Activated T-helper 2 cell treated with anti-CD3 and anti-CD28 coated beads, Interferon-gamma antibody, Interleukin-2, Interleukin-4, amounts not matched to agents 10 μg/mL and 5 μg/mL and 100 μg/mL, durations not matched to agents 14 hours and 24 hours and 36 hours (primary cell): Measurements from ENCODE around the gene RNLS. TPM values are rescaled to one million over a fixed set of nuclear protein-coding genes. Genes with fewer than 3 reads are reported as not detected.

Experiments
- DNase-seq: peaks from one replicate; pipeline ENCODE4 v3.0.0; 2021; ENCODE audit warnings: low spot score
- H3K27ac Mint-ChIP-seq: one replicate; pipeline ENCODE4 v1.8.0; 2021; ENCODE audit warnings: mixed read lengths
- H3K27me3 Mint-ChIP-seq: one replicate; pipeline ENCODE4 v1.8.0; 2021; ENCODE audit warnings: low read depth, mixed read lengths
- H3K36me3 Mint-ChIP-seq: one replicate; pipeline ENCODE4 v1.8.0; 2021; ENCODE audit warnings: low read depth, mixed read lengths
- H3K4me1 Mint-ChIP-seq: one replicate; pipeline ENCODE4 v1.8.0; 2021; ENCODE audit warnings: low read depth, mixed read lengths
- H3K4me3 Mint-ChIP-seq: one replicate; pipeline ENCODE4 v1.8.0; 2021; ENCODE audit warnings: low read depth, mild to moderate bottlenecking, moderate library complexity, mixed read lengths
- H3K9me3 Mint-ChIP-seq: one replicate; pipeline ENCODE4 v1.8.0; 2021; ENCODE audit warnings: mixed read lengths
- intact Hi-C: fragments of 100-400 bp; cut with micrococcal nuclease; formaldehyde crosslinking; loops from one replicate; pipeline ENCODE4 v1.15.1; 2023
- total RNA-seq: library from RNA; stranded (reverse); gene quantifications from 2 replicates; pipeline ENCODE4 v1.2.3, GENCODE V29; 2022

The RNLS gene
- total RNA-seq, 1 donor from 2014 or later: 1.6 TPM

GRCh38 chr10:88246675-88247074, 336.4 kb downstream of the RNLS start:
- Mint-ChIP-seq H3K27me3 (peaks cover 23% of the 10 kb centered on the region), H3K4me3 (no peak overlapping the region), H3K27ac (no peak overlapping the region), H3K4me1 (peaks cover 22% of the 10 kb centered on the region), H3K9me3 (no peaks in the 10 kb centered on the region), H3K36me3 (no peaks in the 10 kb centered on the region)
- intact Hi-C loops: no loop called here
- no peak for DNase-seq

- Mint-ChIP-seq H3K36me3 (no peaks in the 10 kb centered on the region), H3K9me3 (no peaks in the 10 kb centered on the region), H3K27me3 (peaks cover 26% of the 10 kb centered on the region), H3K4me3 (no peak overlapping the region), H3K27ac (no peak overlapping the region), H3K4me1 (peaks cover 23% of the 10 kb centered on the region)
- no peak for DNase-seq
- intact Hi-C loops: no loop called here
Observed at GRCh38 chr10:88245974-88246511, 337.1 kb downstream of the RNLS start.

GRCh38 chr10:88244781-88245625, 338.1 kb downstream of the RNLS start:
- Mint-ChIP-seq H3K4me3 (no peak overlapping the region), H3K9me3 (no peaks in the 10 kb centered on the region), H3K36me3 (no peaks in the 10 kb centered on the region), H3K4me1 (peaks cover 20% of the 10 kb centered on the region), H3K27ac (no peak overlapping the region), H3K27me3 (peaks cover 30% of the 10 kb centered on the region)
- no peak for DNase-seq
- intact Hi-C loops: no loop called here

- no peaks in the 10 kb centered on the region for H3K36me3 Mint-ChIP-seq
- intact Hi-C loops: no loop called here
- peaks cover 33% of the 10 kb centered on the region for H3K27me3 Mint-ChIP-seq
- H3K4me3 Mint-ChIP-seq: no peak overlapping the region
- peaks cover 20% of the 10 kb centered on the region for H3K4me1 Mint-ChIP-seq
- DNase-seq: no peak
- H3K9me3 Mint-ChIP-seq: no peaks in the 10 kb centered on the region
- no peak overlapping the region for H3K27ac Mint-ChIP-seq
Observed at GRCh38 chr10:88243836-88244730, 339.0 kb downstream of the RNLS start.

GRCh38 chr10:88243202-88243744, 339.8 kb downstream of the RNLS start:
- Mint-ChIP-seq H3K27me3 (peaks cover 35% of the 10 kb centered on the region), H3K36me3 (no peaks in the 10 kb centered on the region), H3K9me3 (no peaks in the 10 kb centered on the region), H3K27ac (no peak overlapping the region), H3K4me1 (peaks cover 20% of the 10 kb centered on the region), H3K4me3 (no peak overlapping the region)
- intact Hi-C loops: no loop called here
- DNase-seq: no peak

- no peak overlapping the region for H3K27ac Mint-ChIP-seq
Observed at GRCh38 chr10:88241501-88241900, 341.6 kb downstream of the RNLS start.

GRCh38 chr10:88239212-88239611, 343.9 kb downstream of the RNLS start:
- H3K36me3 Mint-ChIP-seq: no peaks in the 10 kb centered on the region
- no peak overlapping the region for H3K4me3 Mint-ChIP-seq
- peaks cover 11% of the 10 kb centered on the region for H3K4me1 Mint-ChIP-seq
- no peak for DNase-seq
- intact Hi-C loops: no loop called here
- peaks cover 23% of the 10 kb centered on the region for H3K27me3 Mint-ChIP-seq
- H3K9me3 Mint-ChIP-seq: no peaks in the 10 kb centered on the region
- no peak overlapping the region for H3K27ac Mint-ChIP-seq

More at GRCh38 chr10:88241501-88241900, 341.6 kb downstream of the RNLS start:
- no peak for DNase-seq
- H3K36me3 Mint-ChIP-seq: no peaks in the 10 kb centered on the region
- no peak overlapping the region for H3K4me3 Mint-ChIP-seq
- peaks cover 16% of the 10 kb centered on the region for H3K4me1 Mint-ChIP-seq
- H3K27me3 Mint-ChIP-seq: peaks cover 34% of the 10 kb centered on the region
- intact Hi-C loops: no loop called here
- H3K9me3 Mint-ChIP-seq: no peaks in the 10 kb centered on the region

- H3K27me3 Mint-ChIP-seq: peaks cover 20% of the 10 kb centered on the region
- intact Hi-C loops: no loop called here
- H3K4me3 Mint-ChIP-seq: no peak overlapping the region
- no peaks in the 10 kb centered on the region for H3K36me3 Mint-ChIP-seq
- no peak overlapping the region for H3K27ac Mint-ChIP-seq
- no peak for DNase-seq
- H3K4me1 Mint-ChIP-seq: peaks cover 8% of the 10 kb centered on the region
- H3K9me3 Mint-ChIP-seq: no peaks in the 10 kb centered on the region
Observed at GRCh38 chr10:88238615-88238914, 344.6 kb downstream of the RNLS start.

- Mint-ChIP-seq H3K4me1 (peaks cover 8% of the 10 kb centered on the region), H3K27ac (no peak overlapping the region), H3K27me3 (peaks cover 17% of the 10 kb centered on the region), H3K36me3 (no peaks in the 10 kb centered on the region), H3K9me3 (no peaks in the 10 kb centered on the region), H3K4me3 (no peak overlapping the region)
- intact Hi-C loops: no loop called here
- no peak for DNase-seq
Observed at GRCh38 chr10:88237896-88238614, 345.1 kb downstream of the RNLS start.

- Mint-ChIP-seq H3K36me3 (peaks cover 4% of the 10 kb centered on the region), H3K4me1 (peaks cover 4% of the 10 kb centered on the region), H3K27ac (no peak overlapping the region), H3K9me3 (no peaks in the 10 kb centered on the region), H3K4me3 (no peak overlapping the region), H3K27me3 (peaks cover 9% of the 10 kb centered on the region)
- DNase-seq: no peak
- intact Hi-C loops: no loop called here
Observed at GRCh38 chr10:88236121-88236743, 346.9 kb downstream of the RNLS start.

- H3K9me3 Mint-ChIP-seq: peaks cover 5% of the 10 kb centered on the region
- peaks cover 7% of the 10 kb centered on the region for H3K36me3 Mint-ChIP-seq
- H3K27me3 Mint-ChIP-seq: peaks cover 9% of the 10 kb centered on the region
- no peak overlapping the region for H3K4me3 Mint-ChIP-seq
- no peak for DNase-seq
- intact Hi-C loops: no loop called here
- H3K27ac Mint-ChIP-seq: no peak overlapping the region
- H3K4me1 Mint-ChIP-seq: peaks cover 4% of the 10 kb centered on the region
Observed at GRCh38 chr10:88234297-88234696, 348.8 kb downstream of the RNLS start.

- no peak overlapping the region for H3K27ac Mint-ChIP-seq
Observed at GRCh38 chr10:88233870-88234269, 349.2 kb downstream of the RNLS start.

More at GRCh38 chr10:88233870-88234269, 349.2 kb downstream of the RNLS start:
- Mint-ChIP-seq H3K4me3 (no peak overlapping the region), H3K9me3 (peaks cover 5% of the 10 kb centered on the region), H3K27me3 (peaks cover 5% of the 10 kb centered on the region), H3K36me3 (peaks cover 7% of the 10 kb centered on the region), H3K4me1 (peaks cover 4% of the 10 kb centered on the region)
- intact Hi-C loops: no loop called here
- DNase-seq: no peak
